ENCODE results near the gene CNPPD1.

Gene CNPPD1

GRCh38 chr2:219125886-219126270 is 50.8 kb downstream of the CNPPD1 start:
- no peak for TF ChIP-seq SPI1 (IDR thresholded peaks at IDR 0.05; ENCODE audit: borderline replicate concordance, low read depth)
- no peak for TF ChIP-seq CTCF (IDR thresholded peaks at IDR 0.05; ENCODE audit: insufficient read depth, low read length)
- TF ChIP-seq POLR2AphosphoS5 (IDR thresholded peaks at IDR 0.05; ENCODE audit: low read depth): no peak
- TF ChIP-seq GABPA (IDR thresholded peaks at IDR 0.05; ENCODE audit: low read depth): no peak
- TF ChIP-seq, protein P1, sequence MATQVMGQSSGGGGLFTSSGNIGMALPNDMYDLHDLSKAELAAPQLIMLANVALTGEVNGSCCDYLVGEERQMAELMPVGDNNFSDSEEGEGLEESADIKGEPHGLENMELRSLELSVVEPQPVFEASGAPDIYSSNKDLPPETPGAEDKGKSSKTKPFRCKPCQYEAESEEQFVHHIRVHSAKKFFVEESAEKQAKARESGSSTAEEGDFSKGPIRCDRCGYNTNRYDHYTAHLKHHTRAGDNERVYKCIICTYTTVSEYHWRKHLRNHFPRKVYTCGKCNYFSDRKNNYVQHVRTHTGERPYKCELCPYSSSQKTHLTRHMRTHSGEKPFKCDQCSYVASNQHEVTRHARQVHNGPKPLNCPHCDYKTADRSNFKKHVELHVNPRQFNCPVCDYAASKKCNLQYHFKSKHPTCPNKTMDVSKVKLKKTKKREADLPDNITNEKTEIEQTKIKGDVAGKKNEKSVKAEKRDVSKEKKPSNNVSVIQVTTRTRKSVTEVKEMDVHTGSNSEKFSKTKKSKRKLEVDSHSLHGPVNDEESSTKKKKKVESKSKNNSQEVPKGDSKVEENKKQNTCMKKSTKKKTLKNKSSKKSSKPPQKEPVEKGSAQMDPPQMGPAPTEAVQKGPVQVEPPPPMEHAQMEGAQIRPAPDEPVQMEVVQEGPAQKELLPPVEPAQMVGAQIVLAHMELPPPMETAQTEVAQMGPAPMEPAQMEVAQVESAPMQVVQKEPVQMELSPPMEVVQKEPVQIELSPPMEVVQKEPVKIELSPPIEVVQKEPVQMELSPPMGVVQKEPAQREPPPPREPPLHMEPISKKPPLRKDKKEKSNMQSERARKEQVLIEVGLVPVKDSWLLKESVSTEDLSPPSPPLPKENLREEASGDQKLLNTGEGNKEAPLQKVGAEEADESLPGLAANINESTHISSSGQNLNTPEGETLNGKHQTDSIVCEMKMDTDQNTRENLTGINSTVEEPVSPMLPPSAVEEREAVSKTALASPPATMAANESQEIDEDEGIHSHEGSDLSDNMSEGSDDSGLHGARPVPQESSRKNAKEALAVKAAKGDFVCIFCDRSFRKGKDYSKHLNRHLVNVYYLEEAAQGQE (IDR thresholded peaks at IDR 0.05; ENCODE audit: insufficient replicate concordance, low read depth): no peak
- no peak for DNase-seq (ENCODE audit: low read depth in 1 of 2, low spot score in 1 of 2)
- no peak overlapping the region for H3K4me3 ChIP-seq (replicated peaks; ENCODE audit: insufficient read depth, low read length)
- no peaks in the 10 kb centered on the region for H3K27me3 ChIP-seq (ENCODE audit: insufficient read depth, poor library complexity, severe bottlenecking)
- H3K27ac ChIP-seq (replicated peaks): no peak overlapping the region

GRCh38 chr2:219125225-219125885 is 51.4 kb downstream of the CNPPD1 start:
- H3K27me3 ChIP-seq (ENCODE audit: insufficient read depth, poor library complexity, severe bottlenecking): no peaks in the 10 kb centered on the region
- no peak overlapping the region for H3K27ac ChIP-seq (replicated peaks)
- DNase-seq (ENCODE audit: low read depth in 1 of 2, low spot score in 1 of 2): peak; percentile 60 to 78
- no peak overlapping the region for H3K4me3 ChIP-seq (replicated peaks; ENCODE audit: insufficient read depth, low read length)
- TF ChIP-seq, protein P1 (IDR thresholded peaks at IDR 0.05; ENCODE audit: insufficient replicate concordance, low read depth): no peak

- H3K4me3 ChIP-seq (replicated peaks; ENCODE audit: insufficient read depth, low read length): no peak overlapping the region
- no peak for TF ChIP-seq CTCF (IDR thresholded peaks at IDR 0.05; ENCODE audit: insufficient read depth, low read length)
- no peak for TF ChIP-seq GABPA (IDR thresholded peaks at IDR 0.05; ENCODE audit: low read depth)
- DNase-seq (ENCODE audit: low read depth in 1 of 2, low spot score in 1 of 2): no peak
- H3K27me3 ChIP-seq (ENCODE audit: insufficient read depth, poor library complexity, severe bottlenecking): no peaks in the 10 kb centered on the region
- H3K27ac ChIP-seq (replicated peaks): no peak overlapping the region
Measured at GRCh38 chr2:219124381-219125110, 52.2 kb downstream of the CNPPD1 start.

DNA sequence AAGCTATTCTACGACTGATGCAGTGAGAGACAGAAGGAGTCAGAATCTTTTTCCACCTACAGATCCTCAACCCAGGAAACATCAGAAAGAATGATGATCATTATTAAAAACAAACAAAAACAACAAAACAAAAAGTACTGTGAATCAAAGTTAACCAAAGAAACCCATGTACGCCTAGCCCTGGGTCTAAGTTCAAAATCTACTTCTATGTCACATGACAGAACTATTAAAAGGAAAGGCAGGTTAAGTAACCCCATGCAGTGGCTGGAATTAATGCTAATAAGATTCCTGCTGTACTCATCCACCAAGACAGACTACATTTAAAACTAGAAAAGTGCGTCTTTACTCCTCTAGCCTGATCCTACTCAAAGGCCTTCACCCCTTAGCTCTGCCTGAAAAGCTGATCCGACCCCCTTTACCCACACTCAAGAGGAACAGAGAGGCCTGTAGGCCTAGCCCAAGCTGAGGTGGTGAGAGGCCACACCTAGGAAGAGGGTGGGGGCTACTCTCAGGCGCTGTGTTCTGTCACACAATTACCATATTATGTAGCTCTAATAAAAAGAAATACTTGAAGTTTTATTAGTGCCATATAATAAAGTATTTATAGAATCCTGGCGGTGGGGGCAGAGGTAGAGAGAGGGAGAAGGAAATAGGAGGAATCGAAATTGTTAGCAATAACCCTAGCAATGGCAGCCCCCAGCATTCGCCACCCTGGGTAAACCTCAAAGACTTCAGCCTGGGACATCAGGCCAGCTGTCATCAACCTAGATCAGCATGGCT is 53.2 kb downstream of the CNPPD1 start:
- no peak overlapping the region for H3K27ac ChIP-seq (replicated peaks)
- TF ChIP-seq, protein P1 (IDR thresholded peaks at IDR 0.05; ENCODE audit: insufficient replicate concordance, low read depth): no peak
- TF ChIP-seq CTCF (IDR thresholded peaks at IDR 0.05; ENCODE audit: insufficient read depth, low read length): no peak
- no peak for TF ChIP-seq POLR2AphosphoS5 (IDR thresholded peaks at IDR 0.05; ENCODE audit: low read depth)
- no peak for TF ChIP-seq SPI1 (IDR thresholded peaks at IDR 0.05; ENCODE audit: borderline replicate concordance, low read depth)
- TF ChIP-seq GABPA (IDR thresholded peaks at IDR 0.05; ENCODE audit: low read depth): no peak
- H3K27me3 ChIP-seq (ENCODE audit: insufficient read depth, poor library complexity, severe bottlenecking): no peaks in the 10 kb centered on the region
- H3K4me3 ChIP-seq (replicated peaks; ENCODE audit: insufficient read depth, low read length): no peak overlapping the region
- no peak for DNase-seq (ENCODE audit: low read depth in 1 of 2, low spot score in 1 of 2)

All from HL-60 (cell line).